K562 (cell line): ENCODE measurements around the gene VSIG10L. TPM values are rescaled to one million over a fixed set of nuclear protein-coding genes. Genes with fewer than 3 reads are reported as not detected.

Experiments
- ATAC-seq: fragments of 200-7000 bp; cut with Tn5 transposase; 3 replicates; pipeline ENCODE4 v1.9.1; 2020; ENCODE audit warnings: moderate library complexity
- BruUV-seq: library from RNA; stranded (reverse); fragments of 400-500 nt; replicated peaks from 2 replicates; lab custom pipeline; 2021; lab: Mats Ljungman, UMichigan
- CTCF ChIA-PET: fragments of 300-600 bp; formaldehyde crosslinking; extraction: SDS; loops from one replicate; lab custom pipeline; 2021; ENCODE audit warnings: low intra/inter-chr PET ratio; lab: Yijun Ruan, JAX
- POLR2A ChIA-PET: fragments of 300-600, 350-650 bp; sonication (Branson Sonifier 250); formaldehyde crosslinking; extraction: SDS; loops from one replicate; lab custom pipeline; 2021; ENCODE audit warnings: antibody characterized with exemption, inconsistent platforms; lab: Yijun Ruan, JAX
- DNase-seq, 4 experiments: peaks; one replicate each; pipeline versions ENCODE4 v3.0.0 to v3.0.0-alpha.2; 2011 to 2018; ENCODE audit warnings: low spot score in 3 of 4, mixed read lengths in 3 of 4; ENCODE audit errors: extremely low read depth in 1 of 4
- FAIRE-seq: peaks from 2 replicates; lab custom pipeline; 2011; peaks lifted over from hg19 to GRCh38; lab: Jason Lieb, UNC
- H2AFZ ChIP-seq: 2 replicates; pipeline ENCODE4 v1.6.0; 2011; ENCODE audit warnings: low read depth, low read length, control low read depth, inconsistent platforms
- H3K27ac ChIP-seq: fragments of 200-600 bp; 3 replicates; pipeline ENCODE4 v1.8.0; 2011; ENCODE audit warnings: low read depth, mild to moderate bottlenecking, control low read depth, inconsistent platforms, low read length, moderate library complexity, mixed read lengths; ENCODE audit errors: extremely low read depth
- H3K27me3 ChIP-seq, 2 experiments: fragments of 300-600 bp in 1 of 2; 2 replicates in 1 of 2; 3 replicates in 1 of 2; pipeline versions ENCODE4 v1.6.0 to v1.8.0; 2011; ENCODE audit warnings: inconsistent platforms in 2 of 2, low read length in 2 of 2, mild to moderate bottlenecking in 1 of 2, mixed read lengths in 1 of 2, moderate library complexity in 1 of 2; ENCODE audit not compliant: control insufficient read depth in 2 of 2, insufficient read depth in 2 of 2
- H3K36me3 ChIP-seq: fragments of 300-600 bp; 3 replicates; pipeline ENCODE4 v1.8.0; 2011; ENCODE audit warnings: mild to moderate bottlenecking, low read length, inconsistent platforms; ENCODE audit not compliant: control insufficient read depth, insufficient read depth
- H3K4me1 ChIP-seq, 2 experiments: fragments of 200-600 bp in 1 of 2; replicated peaks in 1 of 2; 2 replicates in 1 of 2; 3 replicates in 1 of 2; pipeline versions ENCODE4 v1.5.1 to v1.8.0; 2011; ENCODE audit warnings: inconsistent platforms in 2 of 2, low read length in 2 of 2, mild to moderate bottlenecking in 1 of 2, mixed read lengths in 1 of 2, moderate library complexity in 1 of 2; ENCODE audit not compliant: control insufficient read depth in 2 of 2, insufficient read depth in 2 of 2
- H3K4me2 ChIP-seq: 2 replicates; pipeline ENCODE4 v1.6.1; 2011; ENCODE audit warnings: low read length, control low read depth, inconsistent platforms, mixed read lengths; ENCODE audit not compliant: insufficient read depth
- H3K4me3 ChIP-seq: fragments of 200-600 bp; sonication (generic), shearing (Covaris generic); 2 replicates; pipeline ENCODE4 v1.5.1; 2016; ENCODE audit warnings: control low read depth, inconsistent platforms
- H3K79me2 ChIP-seq: fragments of 200-600 bp; 3 replicates; pipeline ENCODE4 v1.8.0; 2011; ENCODE audit warnings: low read length, inconsistent platforms; ENCODE audit not compliant: control insufficient read depth, insufficient read depth
- H3K9ac ChIP-seq, 2 experiments: 2 replicates each; pipeline versions ENCODE4 v1.6.0 to v1.6.1; 2011; ENCODE audit warnings: low read depth in 2 of 2, low read length in 2 of 2, control low read depth in 1 of 2, inconsistent platforms in 1 of 2, mild to moderate bottlenecking in 1 of 2, mixed read lengths in 1 of 2; ENCODE audit not compliant: insufficient read depth in 1 of 2
- H3K9me1 ChIP-seq: one replicate; pipeline ENCODE4 v1.6.0; 2011; ENCODE audit warnings: inconsistent platforms, mild to moderate bottlenecking, low read length, moderate library complexity; ENCODE audit not compliant: control insufficient read depth, insufficient read depth
- H3K9me3 ChIP-seq: replicated peaks from 2 replicates; pipeline ENCODE4 v1.5.1; 2011; ENCODE audit warnings: low read depth, low read length, inconsistent platforms; ENCODE audit not compliant: control insufficient read depth, insufficient read depth
- H4K20me1 ChIP-seq: replicated peaks from 2 replicates; pipeline ENCODE4 v1.6.1; 2011; ENCODE audit warnings: low read length, inconsistent platforms, mixed read lengths; ENCODE audit not compliant: control insufficient read depth, insufficient read depth
- CBFA2T2 ChIP-seq: fragments of 450-650 bp; conservative IDR thresholded peaks from 2 replicates; pipeline ENCODE4 v1.6.1; 2017; ENCODE audit warnings: mild to moderate bottlenecking
- CGGBP1 ChIP-seq: fragments of 250-450 bp; sonication (Bioruptor Pico); IDR thresholded peaks from 2 replicates; pipeline ENCODE4 v1.9.0; 2021; ENCODE audit warnings: mild to moderate bottlenecking
- GMEB1 ChIP-seq: fragments of 250-450 bp; sonication (Bioruptor Pico); IDR thresholded peaks from 2 replicates; pipeline ENCODE4 v1.4.0; 2020; ENCODE audit warnings: mild to moderate bottlenecking
- RBM15 ChIP-seq: fragments of 200-400 bp; formaldehyde crosslinking; IDR thresholded peaks from 2 replicates; pipeline ENCODE4 v1.6.1; 2018; ENCODE audit warnings: mild to moderate bottlenecking, low read length, moderate library complexity; ENCODE audit not compliant: insufficient read depth
- RBM39 ChIP-seq: fragments of 200-400 bp; formaldehyde crosslinking; optimal IDR thresholded peaks from 2 replicates; pipeline ENCODE3; 2018; ENCODE audit warnings: low read depth, low read length
- SPI1 ChIP-seq: IDR thresholded peaks from 2 replicates; pipeline ENCODE4 v1.6.1; 2011; ENCODE audit warnings: low read depth, low read length, control low read depth, borderline replicate concordance
- SRSF3 ChIP-seq: fragments of 200-400 bp; formaldehyde crosslinking; IDR thresholded peaks from 2 replicates; pipeline ENCODE4 v1.6.1; 2016; ENCODE audit warnings: mild to moderate bottlenecking, low read length, moderate library complexity; ENCODE audit not compliant: insufficient read depth
- TCF7L2 ChIP-seq: fragments of 150-350 bp; IDR thresholded peaks from 2 replicates; pipeline ENCODE4 v1.6.1; 2016; ENCODE audit warnings: low read depth, mild to moderate bottlenecking, low read length, moderate library complexity
- WGBS: fragments of 100-300 bp; shearing (Covaris generic); methylation state at CpG from one replicate; pipeline ENCODE4 v1.1.6; 2016; ENCODE audit warnings: low coverage, mixed read lengths; ENCODE audit not compliant: insufficient coverage; ENCODE audit errors: missing lambda C conversion rate; 5-methylcytosine and 5-hydroxymethylcytosine counted together
- in situ Hi-C: fragments of 300-500 bp; cut with MboI; formaldehyde crosslinking; loops from 4 replicates; pipeline ENCODE4 v1.15.0; 2018; ENCODE audit warnings: inconsistent platforms, mixed read lengths
- intact Hi-C: fragments of 100-400 bp; cut with micrococcal nuclease; formaldehyde crosslinking; loops from 2 replicates; pipeline ENCODE4 v1.14.2; 2022
- polyA plus RNA-seq, 8 experiments: library from polyadenylated mRNA; depleted of rRNA in 4 of 8; stranded (reverse) in 5 of 8; unstranded in 3 of 8; fragments of >200 nt; fragmentation: Nextera tagmentation in 2 of 8; fragmentation: Illumina TruSeq in 1 of 8; extraction: Ambion mirVana in 2 of 8; extraction: Trizol in 1 of 8; gene quantifications; 2 replicates each; pipeline versions ENCODE4 v1.2.1 to v1.2.3, GENCODE V29; 2011 to 2014; ENCODE audit warnings: inconsistent platforms in 1 of 8, missing spikeins in 1 of 8
- total RNA-seq, 7 experiments: library from RNA; depleted of rRNA in 6 of 7; stranded (reverse); fragments of >200 nt in 6 of 7; fragmentation: Illumina TruSeq in 2 of 7; extraction: Trizol in 2 of 7; gene quantifications; 2 replicates each; pipeline versions ENCODE4 v1.2.1 to v1.2.3, GENCODE V29; 2011 to 2021; ENCODE audit warnings: low replicate concordance in 1 of 7

VSIG10L gene
- total and polyA plus RNA-seq, 9 of the 15 experiments (the other 6 are each of a cell fraction or from before 2014, with no cell fraction given), result 1.1 to 7.6 (median 2.2) TPM

GRCh38 chr19:51293571-51294210 lies 48.2 kb downstream of the VSIG10L start (continued):
- no peak for TF ChIP-seq CBFA2T2
- TF ChIP-seq TCF7L2, result no peak
- no peak for TF ChIP-seq RBM15
- TF ChIP-seq GMEB1 (CRISPR knock-in tag), result no peak
- no peak for TF ChIP-seq SRSF3

GRCh38 chr19:51292971-51293370 lies 49.0 kb downstream of the VSIG10L start:
- Histone ChIP-seq H3K4me1 (peaks cover 0 to 7% of the 10 kb centered on the region in 2 experiments; a peak in 2 of 5 replicates), H3K79me2 (no peaks in the 10 kb centered on the region), H2AFZ (no peak overlapping the region), H3K27me3 (peaks cover 27 to 69% of the 10 kb centered on the region in 2 experiments; a peak in 4 of 5 replicates), H4K20me1 (no peaks in the 10 kb centered on the region), H3K9me3 (no peaks in the 10 kb centered on the region), H3K4me3 (no peak overlapping the region), H3K36me3 (no peaks in the 10 kb centered on the region), H3K9ac (no peak overlapping the region), H3K4me2 (no peak overlapping the region), H3K9me1 (no peaks in the 10 kb centered on the region), H3K27ac (no peak overlapping the region)
- ChIA-PET CTCF (no interaction called here), POLR2A (interaction anchor here (0.6 to 0.9 kb wide), 2 partner anchors 11 to 17 kb away, joined by 3 to 4 read pairs; no protein-coding TSS in a partner anchor)
- in situ Hi-C loops (no loop called here), intact Hi-C loops (no loop called here)
- ATAC-seq (no peak), DNase-seq (no peak), FAIRE-seq (no peak)
- 9% methylated on average over 11 of the region's 11 CpGs for WGBS
- no TSS peak for BruUV-seq
- TF ChIP-seq CGGBP1 (no peak), RBM39 (no peak), SPI1 (no peak)
